DOHH2 (cell line): ENCODE results near the gene FNDC3B.

Experiments
- EZH2phosphoT487 ChIP-seq: fragments of 200-600 bp; sonication (generic); IDR thresholded peaks from 2 replicates; pipeline ENCODE4 v1.6.1; 2017; ENCODE audit warnings: borderline replicate concordance, mild to moderate bottlenecking, antibody characterized with exemption, low read length, moderate library complexity, mixed read lengths
- TF ChIP-seq, protein P1 (sequence below): fragments of 200-600 bp; sonication (generic); IDR thresholded peaks from one replicate; pipeline ENCODE4 v1.5.1; 2014; ENCODE audit warnings: antibody characterized with exemption, mild to moderate bottlenecking, low read depth, low read length; ENCODE audit not compliant: poor library complexity, severe bottlenecking

DNA sequence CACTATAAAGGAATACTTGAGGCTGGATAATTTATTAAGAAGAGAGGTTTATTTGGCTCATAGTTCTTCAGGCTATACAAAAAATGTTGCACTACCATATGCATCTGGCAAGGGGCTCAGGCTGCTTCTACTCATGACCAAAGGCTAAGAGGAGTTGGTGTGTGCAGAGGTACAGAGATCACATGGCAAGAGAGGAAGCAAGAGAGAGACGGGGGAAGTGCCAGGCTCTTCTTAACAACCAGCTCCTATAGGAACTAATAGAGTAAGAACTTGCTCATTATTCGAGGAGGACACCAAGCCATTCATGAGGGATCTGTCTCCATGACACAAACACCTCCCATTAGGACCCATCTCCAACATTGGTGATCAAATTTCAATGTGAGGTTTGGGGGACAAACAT is 6.0 kb upstream of the FNDC3B start:
- TF ChIP-seq, protein P1, sequence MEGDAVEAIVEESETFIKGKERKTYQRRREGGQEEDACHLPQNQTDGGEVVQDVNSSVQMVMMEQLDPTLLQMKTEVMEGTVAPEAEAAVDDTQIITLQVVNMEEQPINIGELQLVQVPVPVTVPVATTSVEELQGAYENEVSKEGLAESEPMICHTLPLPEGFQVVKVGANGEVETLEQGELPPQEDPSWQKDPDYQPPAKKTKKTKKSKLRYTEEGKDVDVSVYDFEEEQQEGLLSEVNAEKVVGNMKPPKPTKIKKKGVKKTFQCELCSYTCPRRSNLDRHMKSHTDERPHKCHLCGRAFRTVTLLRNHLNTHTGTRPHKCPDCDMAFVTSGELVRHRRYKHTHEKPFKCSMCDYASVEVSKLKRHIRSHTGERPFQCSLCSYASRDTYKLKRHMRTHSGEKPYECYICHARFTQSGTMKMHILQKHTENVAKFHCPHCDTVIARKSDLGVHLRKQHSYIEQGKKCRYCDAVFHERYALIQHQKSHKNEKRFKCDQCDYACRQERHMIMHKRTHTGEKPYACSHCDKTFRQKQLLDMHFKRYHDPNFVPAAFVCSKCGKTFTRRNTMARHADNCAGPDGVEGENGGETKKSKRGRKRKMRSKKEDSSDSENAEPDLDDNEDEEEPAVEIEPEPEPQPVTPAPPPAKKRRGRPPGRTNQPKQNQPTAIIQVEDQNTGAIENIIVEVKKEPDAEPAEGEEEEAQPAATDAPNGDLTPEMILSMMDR, result no peak
- TF ChIP-seq EZH2phosphoT487, result no peak
